ENCODE measurements around the gene CEMP1. TPM values are rescaled to one million over a fixed set of nuclear protein-coding genes. Genes with fewer than 3 reads are reported as not detected.

Gene CEMP1
- total and polyA plus RNA-seq, 10 of the 15 experiments (the other 5 are each of a cell fraction or from before 2014, with no cell fraction given) = 0.05 to 8.2 (median 1.5) TPM; not detected in 5

DNA sequence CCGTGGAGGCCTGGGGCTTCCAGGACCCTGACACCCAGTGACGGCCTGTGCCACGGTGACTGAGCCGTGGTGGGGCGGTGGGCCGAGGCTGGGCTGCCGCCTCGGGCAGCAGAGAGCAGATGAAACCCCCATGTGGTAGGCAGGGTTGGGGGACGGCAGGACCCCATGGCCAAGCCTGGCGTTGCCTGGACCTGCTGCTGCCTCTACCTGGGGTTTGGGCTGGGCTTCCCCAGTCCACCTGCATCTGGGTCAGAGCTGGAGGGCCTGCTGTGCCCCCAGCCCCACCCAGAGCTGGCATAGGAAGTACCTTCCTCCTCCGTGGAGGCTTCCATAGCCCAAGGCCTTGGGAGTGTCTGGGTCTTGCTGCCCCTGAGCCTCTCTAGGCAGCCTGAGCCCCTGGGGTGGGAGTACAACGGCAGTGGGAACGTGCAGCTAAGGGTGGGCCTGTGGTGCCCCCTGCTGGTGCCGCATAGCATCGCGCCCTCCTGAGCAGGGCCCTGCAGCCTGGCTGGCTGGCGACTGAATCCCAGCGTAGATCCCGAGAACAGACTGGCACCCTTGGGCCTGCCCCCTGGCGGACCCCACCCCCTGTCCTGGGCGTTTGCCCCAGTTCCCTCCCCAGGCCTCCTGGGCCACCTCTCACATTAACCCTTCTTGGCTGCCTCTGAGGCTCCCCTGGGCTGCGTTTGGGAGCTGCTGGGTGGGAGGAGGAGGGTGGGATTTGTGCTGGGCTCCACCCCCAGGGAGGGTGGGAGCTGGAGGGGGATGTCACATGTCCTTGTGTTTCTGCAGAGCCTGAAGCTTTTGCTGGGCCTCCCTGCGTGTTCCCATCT, 30.1 kb downstream of the CEMP1 start (continued):
- TF ChIP-seq, protein P1, sequence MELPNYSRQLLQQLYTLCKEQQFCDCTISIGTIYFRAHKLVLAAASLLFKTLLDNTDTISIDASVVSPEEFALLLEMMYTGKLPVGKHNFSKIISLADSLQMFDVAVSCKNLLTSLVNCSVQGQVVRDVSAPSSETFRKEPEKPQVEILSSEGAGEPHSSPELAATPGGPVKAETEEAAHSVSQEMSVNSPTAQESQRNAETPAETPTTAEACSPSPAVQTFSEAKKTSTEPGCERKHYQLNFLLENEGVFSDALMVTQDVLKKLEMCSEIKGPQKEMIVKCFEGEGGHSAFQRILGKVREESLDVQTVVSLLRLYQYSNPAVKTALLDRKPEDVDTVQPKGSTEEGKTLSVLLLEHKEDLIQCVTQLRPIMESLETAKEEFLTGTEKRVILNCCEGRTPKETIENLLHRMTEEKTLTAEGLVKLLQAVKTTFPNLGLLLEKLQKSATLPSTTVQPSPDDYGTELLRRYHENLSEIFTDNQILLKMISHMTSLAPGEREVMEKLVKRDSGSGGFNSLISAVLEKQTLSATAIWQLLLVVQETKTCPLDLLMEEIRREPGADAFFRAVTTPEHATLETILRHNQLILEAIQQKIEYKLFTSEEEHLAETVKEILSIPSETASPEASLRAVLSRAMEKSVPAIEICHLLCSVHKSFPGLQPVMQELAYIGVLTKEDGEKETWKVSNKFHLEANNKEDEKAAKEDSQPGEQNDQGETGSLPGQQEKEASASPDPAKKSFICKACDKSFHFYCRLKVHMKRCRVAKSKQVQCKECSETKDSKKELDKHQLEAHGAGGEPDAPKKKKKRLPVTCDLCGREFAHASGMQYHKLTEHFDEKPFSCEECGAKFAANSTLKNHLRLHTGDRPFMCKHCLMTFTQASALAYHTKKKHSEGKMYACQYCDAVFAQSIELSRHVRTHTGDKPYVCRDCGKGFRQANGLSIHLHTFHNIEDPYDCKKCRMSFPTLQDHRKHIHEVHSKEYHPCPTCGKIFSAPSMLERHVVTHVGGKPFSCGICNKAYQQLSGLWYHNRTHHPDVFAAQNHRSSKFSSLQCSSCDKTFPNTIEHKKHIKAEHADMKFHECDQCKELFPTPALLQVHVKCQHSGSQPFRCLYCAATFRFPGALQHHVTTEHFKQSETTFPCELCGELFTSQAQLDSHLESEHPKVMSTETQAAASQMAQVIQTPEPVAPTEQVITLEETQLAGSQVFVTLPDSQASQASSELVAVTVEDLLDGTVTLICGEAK (IDR thresholded peaks at IDR 0.05; ENCODE audit: borderline replicate concordance) = no peak
- TF ChIP-seq SRF (IDR thresholded peaks at IDR 0.05; ENCODE audit: low read depth in 2 of 2, low read length in 2 of 2) = no peak
- peak; percentile 26 for TF ChIP-seq IKZF1 (conservative IDR thresholded peaks at IDR 0.05)
- TF ChIP-seq ZSCAN29 (IDR thresholded peaks at IDR 0.05) = no peak
- peak; percentile 64 to 67; a peak in 3 of 4 replicates for TF ChIP-seq BHLHE40 (IDR thresholded peaks at IDR 0.05; ENCODE audit: borderline replicate concordance in 1 of 2, low read depth in 2 of 2, low read length in 1 of 2)
- no peak for TF ChIP-seq TARDBP (IDR thresholded peaks at IDR 0.05; ENCODE audit: borderline replicate concordance)
- no peak for TF ChIP-seq WRNIP1 (IDR thresholded peaks at IDR 0.05; ENCODE audit: borderline replicate concordance, low read depth, low read length)
- no peak for TF ChIP-seq KAT2A (conservative IDR thresholded peaks at IDR 0.05; ENCODE audit: control insufficient read depth, low read depth, low read length)
- no peak for TF ChIP-seq CEBPZ (IDR thresholded peaks at IDR 0.05; ENCODE audit: low read depth, low read length)
- TF ChIP-seq RAD51 (IDR thresholded peaks at IDR 0.05) = no peak
- peak; percentile 95 to 99 (median 99); a peak in 5 of 6 replicates for TF ChIP-seq CTCF (IDR thresholded peaks at IDR 0.05 in 2 of 3, conservative IDR thresholded peaks at IDR 0.05 in 1 of 3; ENCODE audit: control insufficient read depth in 2 of 3, extremely low read depth in 1 of 3, insufficient read depth in 1 of 3, low read depth in 3 of 3, low read length in 3 of 3)
- TF ChIP-seq SMC3 (IDR thresholded peaks at IDR 0.05; ENCODE audit: borderline replicate concordance, low read length) = peak; percentile 90
- no peak for TF ChIP-seq EP300 (IDR thresholded peaks at IDR 0.05; ENCODE audit: borderline replicate concordance in 1 of 2, control insufficient read depth in 1 of 2, low read depth in 2 of 2, low read length in 2 of 2)
- TF ChIP-seq HSF1 (IDR thresholded peaks at IDR 0.05; ENCODE audit: low read depth, low read length) = no peak
